Ovary (tissue), 9 donors: ENCODE data around the gene SLC39A11. TPM values are rescaled to one million over a fixed set of nuclear protein-coding genes. Genes with fewer than 3 reads are reported as not detected.

ENCODE experiments used
- DNase-seq, 5 donors: peaks; one replicate each; pipeline ENCODE4 v3.0.0-alpha.2; 2019 to 2020
- H3K27ac ChIP-seq, 2 donors: fragments of 200-600 bp; one replicate each; pipeline versions ENCODE4 v1.5.1 to v1.8.0; 2019 to 2022
- H3K27me3 ChIP-seq: fragments of 200-600 bp; one replicate; pipeline ENCODE4 v1.8.0; 2022
- H3K36me3 ChIP-seq: fragments of 200-600 bp; sonication (generic); one replicate; pipeline ENCODE4 v1.5.1; 2019
- H3K4me1 ChIP-seq: one replicate; pipeline ENCODE4 v1.8.1; 2013; ENCODE audit warnings: mild to moderate bottlenecking, moderate library complexity; ENCODE audit not compliant: insufficient read depth
- H3K4me3 ChIP-seq: fragments of 200-600 bp; sonication (generic); one replicate; pipeline ENCODE4 v1.5.1; 2017
- H3K9me3 ChIP-seq, 2 donors: fragments of 200-600 bp in 1 of 2; sonication (generic) in 1 of 2; one replicate each; pipeline versions ENCODE4 v1.5.1 to v1.8.1; 2013 to 2019; ENCODE audit warnings: mild to moderate bottlenecking in 1 of 2, moderate library complexity in 1 of 2
- EP300 ChIP-seq: sonication (generic); formaldehyde crosslinking; IDR thresholded peaks from one replicate; pipeline ENCODE4 v1.6.1; 2017; ENCODE audit warnings: antibody characterized with exemption
- POLR2A ChIP-seq: fragments of 450-650 bp; IDR thresholded peaks from one replicate; pipeline ENCODE4 v1.6.1; 2017; ENCODE audit warnings: antibody characterized with exemption, mild to moderate bottlenecking, moderate library complexity
- WGBS, 3 donors: extraction: QIAGEN DNeasy Blood & Tissue Kit in 1 of 3; methylation state at CpG; one replicate each; pipeline versions ENCODE4 v1.1.5 to v1.1.7; 2013 to 2017; 5-methylcytosine and 5-hydroxymethylcytosine counted together
- intact Hi-C, 4 donors: fragments of 100-400 bp; cut with DNase I; formaldehyde crosslinking; loops; one replicate each; pipeline versions ENCODE4 v1.11.0 to v1.15.1; 2022 to 2023
- polyA plus RNA-seq, 2 donors: library from polyadenylated mRNA; stranded (reverse); fragments of 200-250 nt in 1 of 2; fragments of 350-450 nt in 1 of 2; fragmentation: Illumina TruSeq in 1 of 2; extraction: RNeasy Lipid Tissue Mini Kit (QIAGEN cat#74804) in 1 of 2; gene quantifications; one replicate each; pipeline ENCODE4 v1.2.3, GENCODE V29; 2013 to 2014
- total RNA-seq, 7 donors: library from RNA; depleted of rRNA in 2 of 7; stranded (reverse); fragments of >200 nt in 2 of 7; fragmentation: NEBNext Ultra II Directional in 3 of 7; extraction: Animal tissue kit (Norgen Biotek cat#: 25700) in 3 of 7; gene quantifications; one replicate each; pipeline versions ENCODE4 v1.1.0 to v1.2.4, GENCODE V29; 2016 to 2023
- TF ChIP-seq, protein P1 (sequence below), 3 donors: fragments of 450-650 bp in 2 of 3; fragments of 200-600 bp in 1 of 3; IDR thresholded peaks; one replicate each; pipeline versions ENCODE4 v1.5.1 to v1.8.0; 2016 to 2022; ENCODE audit warnings: antibody characterized with exemption in 3 of 3, mild to moderate bottlenecking in 1 of 3
- donor health status: DM: no; HTN: no; CAD: no; lungs with moderate emphysema.
- donor health status: DM: no; HTN: no; CAD: no.
- donor health status: Bipolar disorder and iron deficiency.
- donor health status: DM: yes; HTN: yes; CAD: no.
- donor health status: DM: no; HTN: no; CAD: no.
- donor health status: DM: yes; HTN: yes; CAD: no.

SLC39A11 gene
- total and polyA plus RNA-seq, 9 donors, result 4.0 to 21.2 (median 10.1) TPM

DNA sequence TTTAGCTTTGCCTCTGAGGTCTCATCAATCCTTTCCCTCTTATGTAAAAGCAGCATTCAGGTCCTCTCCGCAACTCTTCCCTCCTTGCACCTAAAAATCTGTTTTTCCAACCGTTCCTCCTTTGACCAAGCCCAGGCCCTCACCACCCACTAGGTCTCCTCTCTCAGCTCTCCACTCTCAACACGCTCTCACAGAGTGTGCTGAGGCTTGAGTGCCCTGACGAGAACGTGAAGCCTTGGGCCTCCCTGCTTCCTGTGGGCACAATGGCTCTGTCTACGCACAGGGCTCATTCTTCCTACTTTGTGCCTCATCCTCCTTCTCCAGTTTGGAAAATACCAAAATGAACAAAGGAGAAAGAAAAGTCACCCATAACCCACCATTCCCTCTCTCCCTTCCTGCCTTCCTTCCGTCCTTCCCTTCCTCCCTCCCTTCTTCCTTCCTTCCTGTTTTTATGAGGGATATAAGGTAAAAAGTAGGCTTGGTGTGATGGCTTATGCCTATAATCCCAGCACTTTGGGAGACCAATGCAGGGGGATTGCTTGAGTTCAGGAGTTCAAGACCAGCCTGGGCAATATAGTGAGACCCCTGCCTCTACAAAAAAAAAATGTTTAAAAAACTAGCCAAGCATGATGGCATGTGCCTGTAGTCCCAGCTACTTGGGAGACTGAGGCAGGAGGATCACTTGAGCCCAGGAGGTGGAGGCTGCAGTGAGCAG, 31.3 kb upstream of the SLC39A11 start:
- H3K9me3 ChIP-seq, result no peaks in the 10 kb centered on the region
- 82 to 86% (median 84%) methylated on average over 7 of the region's 7 CpGs for WGBS, 3 donors
- intact Hi-C loops, result no loop called here
- H3K27ac ChIP-seq, result no peak overlapping the region
- TF ChIP-seq, protein P1, sequence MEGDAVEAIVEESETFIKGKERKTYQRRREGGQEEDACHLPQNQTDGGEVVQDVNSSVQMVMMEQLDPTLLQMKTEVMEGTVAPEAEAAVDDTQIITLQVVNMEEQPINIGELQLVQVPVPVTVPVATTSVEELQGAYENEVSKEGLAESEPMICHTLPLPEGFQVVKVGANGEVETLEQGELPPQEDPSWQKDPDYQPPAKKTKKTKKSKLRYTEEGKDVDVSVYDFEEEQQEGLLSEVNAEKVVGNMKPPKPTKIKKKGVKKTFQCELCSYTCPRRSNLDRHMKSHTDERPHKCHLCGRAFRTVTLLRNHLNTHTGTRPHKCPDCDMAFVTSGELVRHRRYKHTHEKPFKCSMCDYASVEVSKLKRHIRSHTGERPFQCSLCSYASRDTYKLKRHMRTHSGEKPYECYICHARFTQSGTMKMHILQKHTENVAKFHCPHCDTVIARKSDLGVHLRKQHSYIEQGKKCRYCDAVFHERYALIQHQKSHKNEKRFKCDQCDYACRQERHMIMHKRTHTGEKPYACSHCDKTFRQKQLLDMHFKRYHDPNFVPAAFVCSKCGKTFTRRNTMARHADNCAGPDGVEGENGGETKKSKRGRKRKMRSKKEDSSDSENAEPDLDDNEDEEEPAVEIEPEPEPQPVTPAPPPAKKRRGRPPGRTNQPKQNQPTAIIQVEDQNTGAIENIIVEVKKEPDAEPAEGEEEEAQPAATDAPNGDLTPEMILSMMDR (IDR thresholded peaks at IDR 0.05), result no peak
- TF ChIP-seq EP300 (no peak), POLR2A (no peak)
- H3K4me3 ChIP-seq, result no peak overlapping the region
- no peaks in the 10 kb centered on the region for H3K36me3 ChIP-seq
- DNase-seq, result no peak
- no peaks in the 10 kb centered on the region for H3K4me1 ChIP-seq
- no peaks in the 10 kb centered on the region for H3K27me3 ChIP-seq

DNA sequence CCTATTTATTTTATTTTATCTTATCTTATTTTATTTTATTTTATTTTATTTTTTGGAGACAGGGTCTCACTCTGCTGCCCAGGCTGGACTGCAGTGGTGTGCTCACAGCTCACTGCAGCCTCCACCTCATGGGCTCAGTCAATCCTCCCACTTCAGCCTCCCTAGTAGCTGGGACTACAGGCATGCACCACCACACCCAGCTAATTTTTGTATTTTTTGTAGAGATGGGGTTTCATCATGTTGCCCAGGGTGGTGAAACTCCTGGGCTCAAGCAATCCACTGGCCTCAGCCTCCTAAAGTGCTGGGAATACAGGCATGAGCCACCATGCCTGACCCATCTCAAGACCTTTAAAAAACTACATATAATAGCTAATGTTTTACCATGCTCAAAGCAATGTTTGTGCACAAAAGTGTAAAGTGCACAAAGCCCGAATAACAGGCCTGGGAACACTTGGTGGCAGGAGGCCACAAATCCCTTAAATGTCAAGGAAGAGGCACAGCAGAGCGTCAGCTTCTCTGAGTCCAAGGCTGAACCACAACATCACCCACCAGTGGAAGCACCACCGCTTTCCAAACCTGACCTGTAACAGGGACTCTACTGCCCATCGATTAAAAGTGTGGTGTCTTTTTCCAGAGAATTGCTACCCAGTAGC, 30.6 kb upstream of the SLC39A11 start:
- Histone ChIP-seq H3K27me3 (no peaks in the 10 kb centered on the region), H3K27ac (no peak overlapping the region), H3K4me1 (no peaks in the 10 kb centered on the region), H3K4me3 (no peak overlapping the region), H3K36me3 (no peaks in the 10 kb centered on the region), H3K9me3 (no peaks in the 10 kb centered on the region)
- DNase-seq, result no peak
- TF ChIP-seq EP300, result no peak
- TF ChIP-seq, protein P1 (IDR thresholded peaks at IDR 0.05), result no peak
- TF ChIP-seq POLR2A, result no peak
- 83 to 85% (median 83%) methylated on average over 4 of the region's 4 CpGs for WGBS, 3 donors
- intact Hi-C loops, result no loop called here

DNA sequence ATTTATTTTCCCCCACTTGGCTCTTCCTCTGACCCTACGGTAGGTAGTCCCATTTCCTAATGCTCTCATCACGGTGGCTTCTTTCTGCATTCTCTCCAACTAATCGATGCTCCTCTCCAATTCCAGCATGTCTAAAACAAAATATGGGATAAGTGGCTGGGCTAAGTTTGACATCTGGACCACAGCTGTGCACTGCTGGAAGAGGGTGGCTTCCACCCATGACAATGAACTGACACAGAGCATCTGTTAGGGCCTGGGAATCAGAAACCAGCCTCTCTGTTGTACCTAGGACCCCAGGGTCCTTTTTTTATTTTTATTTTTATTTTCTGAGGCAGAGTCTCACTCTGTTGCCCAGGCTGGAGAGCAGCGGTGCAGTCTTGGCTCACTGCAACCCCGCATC, 29.0 kb upstream of the SLC39A11 start:
- TF ChIP-seq POLR2A, result no peak
- TF ChIP-seq, protein P1 (IDR thresholded peaks at IDR 0.05), result no peak
- TF ChIP-seq EP300, result no peak
- no peaks in the 10 kb centered on the region for H3K9me3 ChIP-seq
- WGBS, 3 donors, result 52 to 63% (median 55%) methylated on average over 5 of the region's 5 CpGs
- H3K4me3 ChIP-seq, result no peak overlapping the region
- no peaks in the 10 kb centered on the region for H3K4me1 ChIP-seq
- H3K27ac ChIP-seq, result no peak overlapping the region
- DNase-seq, result no peak
- intact Hi-C loops, result no loop called here
- no peaks in the 10 kb centered on the region for H3K27me3 ChIP-seq
- no peaks in the 10 kb centered on the region for H3K36me3 ChIP-seq

DNA sequence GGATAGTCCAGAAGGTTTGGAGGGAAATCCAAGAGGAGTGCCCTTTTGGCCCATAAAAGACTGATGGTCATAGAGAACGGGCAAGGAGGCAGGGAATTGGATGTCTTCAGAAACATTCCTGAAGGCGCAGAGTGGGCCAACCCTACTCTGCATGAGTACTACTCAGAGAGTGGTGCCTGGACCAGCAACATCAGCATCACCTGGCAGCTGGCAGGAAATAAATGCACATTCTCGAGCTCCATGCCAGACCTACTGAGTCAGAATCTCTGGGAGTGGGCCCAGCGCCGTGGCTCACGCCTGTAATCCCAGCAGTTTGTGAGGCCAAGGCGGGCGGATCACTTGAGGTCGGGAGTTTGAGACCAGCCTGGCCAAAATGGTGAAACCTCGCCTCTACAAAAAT, 27.1 kb upstream of the SLC39A11 start:
- Histone ChIP-seq H3K36me3 (no peaks in the 10 kb centered on the region), H3K4me3 (no peak overlapping the region), H3K9me3 (no peaks in the 10 kb centered on the region), H3K27ac (no peak overlapping the region), H3K27me3 (no peaks in the 10 kb centered on the region), H3K4me1 (no peaks in the 10 kb centered on the region)
- 78 to 81% (median 80%) methylated on average over 10 of the region's 10 CpGs for WGBS, 3 donors
- intact Hi-C loops, result no loop called here
- TF ChIP-seq, protein P1 (IDR thresholded peaks at IDR 0.05), result no peak
- no peak for TF ChIP-seq EP300
- TF ChIP-seq POLR2A, result no peak
- no peak for DNase-seq
